Right kidney (tissue), 1 donor: Measurements from ENCODE around the gene HSF4.

Experiments used
- DNase-seq: peaks from one replicate; pipeline ENCODE4 v3.0.0-alpha.2; 2016

The HSF4 gene

DNA sequence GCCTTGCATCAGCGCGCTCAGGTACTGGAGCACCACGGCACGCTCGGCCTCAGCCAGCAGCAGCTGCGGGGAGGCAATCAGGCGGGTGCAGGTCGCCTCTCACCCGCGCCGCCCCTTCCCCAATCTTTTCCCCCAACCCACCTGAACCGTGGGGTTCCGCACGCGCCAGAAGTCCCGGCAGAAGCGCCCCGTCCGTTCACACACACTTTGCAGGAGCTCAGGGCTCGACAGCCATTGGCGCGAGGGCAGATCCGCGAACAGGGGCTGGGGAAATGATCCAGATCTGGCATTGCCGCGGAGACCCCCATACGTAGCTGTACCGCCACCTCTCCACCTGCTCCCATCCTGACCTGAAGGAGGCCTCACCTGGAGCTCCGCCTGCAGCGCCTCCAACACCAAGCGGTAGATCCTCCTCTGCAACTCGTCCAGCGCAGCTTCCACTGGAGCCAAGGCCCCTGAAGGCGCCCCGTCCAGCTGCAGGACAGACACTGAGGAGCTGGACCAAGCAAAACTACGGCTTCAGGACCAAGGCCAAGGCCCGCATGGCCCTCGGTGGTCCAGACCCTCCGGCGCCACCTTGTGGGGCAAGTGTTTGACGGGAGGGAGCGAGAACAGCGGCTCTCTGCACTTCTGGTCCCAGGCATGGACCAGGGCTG, 20.6 kb downstream of the HSF4 start:
- peak; percentile 70 for DNase-seq

GRCh38 chr16:67185651-67186134, 21.1 kb downstream of the HSF4 start:
- no peak for DNase-seq

DNA sequence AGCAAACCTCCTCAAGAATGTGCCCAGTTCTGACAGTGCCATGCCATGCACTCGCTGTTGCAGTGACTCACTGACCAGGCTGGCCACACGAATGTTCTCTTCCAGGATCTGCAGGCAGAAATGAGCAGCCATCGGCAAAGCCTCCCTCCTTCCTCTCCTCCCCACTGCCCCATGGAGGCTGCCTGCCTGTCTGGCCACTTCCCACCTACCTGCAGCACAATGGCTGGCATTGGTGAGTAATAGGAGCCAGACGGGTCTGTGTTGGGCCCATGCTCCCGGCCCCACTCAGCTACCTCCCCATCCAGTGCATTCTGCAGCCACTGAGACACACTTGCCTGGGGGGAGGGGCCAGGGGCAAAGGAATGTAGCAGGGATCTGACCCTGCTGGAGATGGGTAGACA, 22.0 kb downstream of the HSF4 start:
- DNase-seq: no peak

GRCh38 chr16:67187175-67187890, 22.8 kb downstream of the HSF4 start:
- no peak for DNase-seq

DNA sequence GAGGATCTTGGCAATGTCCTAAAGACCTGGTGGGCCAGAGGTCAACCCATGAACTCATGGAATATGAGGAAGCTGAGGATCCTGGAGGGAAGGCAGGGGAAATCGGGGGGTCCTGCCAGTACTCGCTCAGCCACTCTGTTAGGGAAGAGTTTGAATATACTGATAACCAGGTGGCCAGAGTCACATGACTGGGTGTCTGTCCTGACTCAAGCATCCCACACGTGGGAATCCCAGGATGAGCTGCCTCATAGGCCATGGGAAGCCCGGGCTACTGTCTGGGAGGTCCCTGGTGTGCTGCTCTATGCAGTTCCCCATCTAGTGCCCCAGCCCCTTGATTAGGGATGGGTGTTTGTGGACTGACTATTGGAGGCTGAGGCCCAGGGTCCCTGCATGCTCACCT, 23.8 kb downstream of the HSF4 start:
- no peak for DNase-seq

- no peak for DNase-seq
Measured at GRCh38 chr16:67188798-67189197, 24.3 kb downstream of the HSF4 start.

GRCh38 chr16:67190041-67190440, 25.5 kb downstream of the HSF4 start, which contains the start of gene EXOC3L1:
Gene EXOC3L1, minus strand, starts transcription at chr16:67190136. Its CDS starts 460 bp downstream, at chr16:67189676.
- no peak for DNase-seq

- no peak for DNase-seq
Measured at GRCh38 chr16:67190448-67191399, 26.2 kb downstream of the HSF4 start.

DNA sequence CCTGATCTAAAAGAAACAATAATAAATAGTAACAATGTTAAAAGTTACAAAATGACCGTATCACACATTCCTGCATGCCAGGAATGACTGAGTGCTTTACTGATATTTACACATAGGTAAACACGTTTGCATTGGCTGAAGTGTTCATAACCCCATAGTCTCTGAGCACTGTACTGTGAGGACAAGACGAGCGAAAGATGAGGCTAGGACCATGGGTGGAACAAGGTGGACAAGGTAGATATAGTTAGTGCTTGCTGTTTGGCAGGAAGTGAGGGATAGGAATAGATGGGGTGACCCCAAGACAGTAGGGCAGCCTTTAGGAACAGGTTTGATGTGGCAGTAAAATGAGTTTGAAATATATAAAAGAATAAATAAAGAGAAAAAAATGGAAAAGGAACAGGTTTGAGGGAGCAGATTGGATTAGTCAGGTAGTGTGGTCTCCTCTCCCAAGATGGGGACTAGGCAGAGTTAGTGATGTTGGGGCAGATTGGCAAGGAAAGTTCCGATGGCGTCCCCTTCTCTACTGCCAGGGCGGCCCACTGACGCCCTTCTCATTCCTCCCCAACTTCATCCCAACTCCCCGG, 27.0 kb downstream of the HSF4 start:
- no peak for DNase-seq

GRCh38 chr16:67191995-67192681, 27.6 kb downstream of the HSF4 start, which contains the start of gene E2F4:
Gene E2F4, plus strand, starts transcription at chr16:67192155. Its CDS starts 73 bp downstream, at chr16:67192228.
- peak; percentile 78 for DNase-seq

GRCh38 chr16:67192781-67193361, 28.3 kb downstream of the HSF4 start:
- DNase-seq: no peak

GRCh38 chr16:67193536-67193935, 29.0 kb downstream of the HSF4 start:
- no peak for DNase-seq

DNA sequence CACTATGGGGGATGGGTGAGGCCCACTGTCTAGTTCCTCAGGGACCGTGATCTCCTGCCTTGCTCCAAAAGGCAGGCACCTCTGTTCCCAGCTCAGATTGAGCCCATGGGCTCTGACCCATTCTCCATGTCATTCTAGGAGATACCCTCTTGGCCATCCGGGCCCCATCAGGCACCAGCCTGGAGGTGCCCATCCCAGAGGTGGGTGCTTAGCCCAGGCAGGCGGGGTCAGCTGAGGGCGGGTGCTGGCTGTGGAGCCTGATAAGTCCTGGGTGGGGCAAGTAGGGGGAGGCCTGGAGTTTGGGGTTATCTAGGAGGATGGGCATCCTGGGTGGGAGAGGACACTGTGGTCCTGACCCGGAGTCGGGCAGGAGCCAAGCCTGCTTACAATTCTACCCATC, 29.7 kb downstream of the HSF4 start:
- DNase-seq: no peak

DNA sequence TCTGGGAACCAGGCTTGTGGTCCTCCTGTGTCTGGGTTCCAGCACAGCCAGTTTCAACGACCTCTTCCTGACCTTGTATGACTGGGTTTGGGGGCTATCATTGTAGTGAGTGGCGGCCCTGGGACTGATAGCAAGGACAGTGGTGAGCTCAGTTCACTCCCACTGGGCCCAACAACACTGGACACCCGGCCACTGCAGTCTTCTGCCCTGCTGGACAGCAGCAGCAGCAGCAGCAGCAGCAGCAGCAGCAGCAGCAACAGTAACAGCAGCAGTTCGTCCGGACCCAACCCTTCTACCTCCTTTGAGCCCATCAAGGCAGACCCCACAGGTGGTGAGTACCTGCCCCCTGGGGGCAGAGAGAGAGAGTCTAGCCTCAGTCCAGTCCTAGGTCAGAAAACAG, 31.1 kb downstream of the HSF4 start:
- DNase-seq: no peak

DNA sequence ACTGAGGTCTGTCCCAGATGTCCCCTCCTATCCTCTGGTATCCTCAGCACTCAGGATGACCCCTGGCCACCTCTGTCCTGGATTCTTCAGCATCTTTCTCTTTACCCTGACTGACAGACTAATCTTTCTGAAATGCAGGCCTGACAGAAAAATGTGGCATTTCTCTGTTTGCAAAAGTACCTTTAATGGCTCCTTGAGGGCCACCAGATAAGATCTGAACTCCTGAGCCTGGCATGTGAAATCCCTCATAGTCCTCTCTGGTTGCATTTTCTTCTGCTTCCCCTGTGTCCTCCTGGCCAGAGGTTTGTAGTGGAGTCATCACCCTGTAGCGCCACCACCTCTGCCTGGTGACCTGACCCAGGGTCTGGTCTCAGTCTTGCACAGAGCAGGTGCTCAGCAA, 32.3 kb downstream of the HSF4 start:
- no peak for DNase-seq

DNA sequence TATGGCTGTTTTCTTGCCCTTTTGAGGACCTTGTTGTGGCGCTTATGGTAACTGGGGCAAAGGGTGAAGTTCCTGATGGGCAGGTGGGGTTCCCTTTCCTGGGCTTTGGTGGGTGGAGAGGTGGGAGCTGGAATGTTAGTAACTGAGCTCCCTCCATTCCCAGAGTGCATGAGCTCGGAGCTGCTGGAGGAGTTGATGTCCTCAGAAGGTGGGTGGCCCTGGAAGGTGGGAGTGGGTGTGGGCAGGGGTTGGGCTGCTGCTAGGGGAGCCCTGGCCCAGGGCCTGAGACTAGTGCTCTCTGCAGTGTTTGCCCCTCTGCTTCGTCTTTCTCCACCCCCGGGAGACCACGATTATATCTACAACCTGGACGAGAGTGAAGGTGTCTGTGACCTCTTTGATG, 33.2 kb downstream of the HSF4 start:
- DNase-seq: no peak

DNA sequence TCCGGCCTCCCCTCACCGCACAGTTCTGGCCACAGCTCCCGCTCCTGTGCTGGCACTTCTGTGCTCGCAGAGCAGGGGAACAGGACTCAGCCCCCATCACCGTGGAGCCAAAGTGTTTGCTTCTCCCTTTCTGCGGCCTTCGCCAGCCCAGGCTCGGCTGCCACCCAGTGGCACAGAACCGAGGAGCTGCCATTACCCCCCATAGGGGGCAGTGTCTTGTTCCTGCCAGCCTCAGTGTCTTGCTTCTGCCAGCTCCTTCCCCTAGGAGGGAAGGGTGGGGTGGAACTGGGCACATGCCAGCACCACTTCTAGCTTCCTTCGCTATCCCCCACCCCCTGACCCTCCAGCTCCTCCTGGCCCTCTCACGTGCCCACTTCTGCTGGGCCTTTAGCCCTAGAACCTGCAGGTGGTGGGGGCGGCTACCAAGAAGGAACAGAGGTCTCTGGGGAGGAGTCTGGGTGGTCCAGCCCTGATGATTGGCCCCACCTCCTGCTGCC, 33.7 kb downstream of the HSF4 start:
- DNase-seq: peak; percentile 37

DNA sequence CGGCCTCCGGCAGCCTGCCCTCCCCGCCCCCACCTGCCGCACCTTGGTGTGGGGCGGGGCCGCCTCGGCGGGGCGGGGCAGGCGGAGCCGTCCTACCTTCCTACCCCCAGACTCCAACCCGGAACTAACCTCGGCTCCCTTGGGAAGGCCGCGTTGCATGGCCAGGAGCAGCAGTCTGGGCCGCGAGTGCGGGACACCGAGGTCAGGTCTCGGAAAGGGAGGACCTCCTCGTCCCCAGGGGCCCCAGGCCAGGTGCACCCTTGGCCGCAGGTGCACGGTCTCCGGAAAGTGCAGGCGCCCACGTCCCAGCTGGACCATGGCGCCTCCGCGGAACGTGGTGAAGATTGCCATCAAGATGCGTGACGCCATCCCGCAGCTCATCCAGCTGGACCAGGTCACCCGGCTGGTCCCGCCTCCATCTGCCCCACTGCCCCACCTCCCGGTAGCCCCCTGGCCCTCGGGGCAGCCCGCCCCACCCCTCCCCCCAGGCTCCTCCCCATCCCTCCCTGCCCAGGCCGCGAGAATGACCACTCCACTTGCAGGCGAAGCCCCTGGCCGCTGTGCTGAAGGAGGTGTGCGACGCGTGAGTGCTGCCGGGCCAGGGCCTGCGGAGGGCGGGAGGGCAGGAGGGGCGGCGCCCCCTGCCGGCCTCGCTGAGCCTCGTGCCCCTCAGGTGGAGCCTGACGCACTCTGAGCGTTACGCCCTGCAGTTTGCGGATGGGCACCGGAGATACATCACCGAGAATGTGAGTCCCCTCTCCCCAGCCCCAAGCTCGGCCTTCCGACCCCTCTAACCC, 34.7 kb downstream of the HSF4 start, which contains the start of gene ELMO3:
Gene ELMO3 (plus strand): TSS at position 121 of the 797 bp plus-strand sequence. CDS start 196 bp downstream, at position 317.
- DNase-seq: peak; percentile 54

DNA sequence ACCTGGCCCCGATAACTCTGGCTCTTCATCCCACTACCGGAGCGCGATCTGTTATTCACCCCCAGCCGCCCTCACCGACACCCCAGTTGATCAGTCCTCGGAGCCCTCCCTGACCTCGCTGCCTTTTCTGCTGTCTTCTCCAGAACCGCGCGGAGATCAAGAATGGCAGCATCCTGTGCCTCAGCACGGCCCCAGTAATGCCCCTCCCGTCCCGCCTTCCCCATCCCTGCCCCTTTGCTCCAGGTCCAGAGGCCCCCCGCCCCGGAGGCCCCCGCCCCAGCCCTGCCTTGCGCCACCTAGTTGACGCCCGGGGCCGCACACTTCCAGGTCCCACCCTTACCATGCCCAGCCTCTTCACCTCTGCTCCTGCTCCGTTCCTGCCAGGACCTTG, 35.3 kb downstream of the HSF4 start:
- DNase-seq: no peak

DNA sequence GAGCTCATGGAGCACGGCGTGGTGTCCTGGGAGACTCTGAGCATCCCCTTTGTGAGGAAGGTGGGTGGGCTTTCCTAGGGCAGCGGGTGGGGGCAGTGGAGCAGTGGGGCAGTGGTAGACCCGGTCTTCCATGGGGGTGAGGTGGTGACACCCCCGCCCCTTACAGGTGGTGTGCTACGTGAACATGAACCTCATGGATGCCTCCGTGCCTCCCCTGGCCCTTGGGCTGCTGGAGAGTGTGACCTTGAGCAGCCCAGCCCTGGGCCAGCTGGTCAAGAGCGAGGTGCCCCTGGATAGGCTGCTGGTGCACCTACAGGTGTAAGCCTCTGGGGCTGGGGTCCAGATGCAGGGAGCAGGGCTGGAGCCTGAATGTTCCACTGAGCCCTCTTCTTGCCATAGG, 35.9 kb downstream of the HSF4 start:
- no peak for DNase-seq
